Stimulated activated CD8-positive, alpha-beta memory T cell treated with anti-CD3 and anti-CD28 coated beads, Interleukin-4, amount 100 ng/mL, for 1 hour (primary cell): ENCODE measurements around the gene NLN.
"Not testable (repeated sequence)": the region's sequence is repeated elsewhere in the genome, so short reads cannot be mapped to it uniquely, and the experiment has no call there.

Experiments
- DNase-seq, 2 donors: peaks; one replicate each; pipeline ENCODE4 v3.0.0-alpha.2; 2020; ENCODE audit warnings: low read depth in 2 of 2, low spot score in 1 of 2

NLN gene

DNA sequence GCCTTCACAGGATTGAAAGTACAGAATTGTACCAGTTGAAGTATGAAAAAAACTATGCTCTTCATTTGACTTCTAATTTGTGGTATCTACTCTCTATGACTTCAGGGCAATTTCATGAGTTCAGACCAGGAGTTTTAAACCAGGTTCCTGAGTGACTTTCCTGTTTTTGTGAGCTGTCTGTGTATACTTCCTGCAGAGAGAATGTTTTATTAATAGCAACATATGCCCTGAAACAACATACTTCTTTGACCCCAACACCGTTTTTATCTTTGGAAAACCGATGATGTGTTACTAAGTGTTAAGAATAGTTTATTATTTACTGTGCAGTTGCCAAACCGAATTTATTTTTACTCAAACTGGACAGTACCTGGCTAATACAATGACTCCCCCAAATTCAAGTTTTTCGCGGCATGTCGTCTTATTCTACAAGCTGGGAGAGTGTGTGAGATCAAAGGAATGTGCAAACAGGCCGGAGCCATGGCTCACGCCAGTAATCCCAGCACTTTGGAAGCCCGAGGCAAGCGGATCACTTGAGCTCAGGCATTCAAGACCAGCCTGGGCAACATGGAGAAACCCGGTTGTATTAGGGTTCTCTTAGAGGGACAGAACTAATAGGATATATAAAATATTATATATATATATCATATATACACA, 145.7 kb downstream of the NLN start:
- DNase-seq = no peak

GRCh38 chr5:65868509-65868908, 146.5 kb downstream of the NLN start:
- DNase-seq = no peak

DNA sequence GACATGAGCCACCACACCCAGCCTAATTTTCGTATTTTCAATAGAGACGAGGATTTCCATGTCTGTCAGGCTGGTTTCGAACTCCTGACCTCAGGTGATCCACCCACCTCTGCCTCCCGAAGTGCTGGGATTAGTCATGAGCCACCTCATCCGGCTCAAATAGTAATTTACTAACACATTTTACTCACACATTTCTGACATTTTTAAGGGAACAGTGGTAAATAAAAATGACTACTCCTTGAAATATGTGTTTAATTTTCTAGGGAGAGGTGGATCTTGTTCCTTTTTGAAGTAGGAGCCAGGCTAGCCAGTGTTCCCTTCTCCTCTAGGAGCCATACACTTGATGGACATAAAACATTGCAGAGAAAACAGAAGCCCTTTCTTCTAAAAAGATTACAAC, 149.2 kb downstream of the NLN start:
- DNase-seq = no peak

- DNase-seq = not testable (repeated sequence)
Measured at GRCh38 chr5:65871776-65872175, 149.8 kb downstream of the NLN start.

- no peak for DNase-seq
Measured at GRCh38 chr5:65873181-65873750, 151.3 kb downstream of the NLN start.

GRCh38 chr5:65874241-65874640, 152.2 kb downstream of the NLN start:
- DNase-seq = no peak

GRCh38 chr5:65876496-65876895, 154.5 kb downstream of the NLN start:
- no peak for DNase-seq

DNA sequence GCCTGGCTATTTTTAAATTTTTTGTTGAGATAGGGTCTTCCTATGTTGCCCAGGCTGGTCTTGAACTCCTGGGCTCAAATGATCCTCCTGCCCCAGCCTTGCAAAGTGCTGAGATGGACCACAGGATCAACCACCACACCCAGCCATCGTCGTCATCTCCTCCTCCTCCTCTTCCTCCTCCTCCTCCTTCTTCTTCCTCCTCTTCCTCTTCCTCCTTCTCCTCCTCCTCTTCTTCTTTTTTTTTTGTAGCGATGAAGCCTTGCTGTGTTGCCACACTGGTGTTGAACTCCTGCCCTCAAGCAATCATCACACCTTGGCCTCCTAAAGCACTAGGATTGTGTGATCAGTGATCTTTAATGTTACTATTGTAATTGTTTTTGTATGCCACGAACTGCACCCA, 155.0 kb downstream of the NLN start:
- DNase-seq = no peak
